H1 (cell line): Measurements from ENCODE around the gene ECSIT. TPM values are rescaled to one million over a fixed set of nuclear protein-coding genes. Genes with fewer than 3 reads are reported as not detected.
A peak's percentile ranks its signal among the peaks of the same experiment; 100 is the strongest.

Experiments
- CTCF ChIA-PET: fragments of 300-600 bp; sonication (Branson Sonifier 250); formaldehyde crosslinking; loops from one replicate; lab custom pipeline; 2021; ENCODE audit not compliant: partially characterized antibody; lab: Charles Lee
- POLR2A ChIA-PET: fragments of 300-600 bp; sonication (Branson Sonifier 250); formaldehyde crosslinking; loops from one replicate; lab custom pipeline; 2021; ENCODE audit warnings: inconsistent platforms; ENCODE audit not compliant: partially characterized antibody; lab: Charles Lee
- DNase-seq, 2 experiments: peaks; one replicate each; pipeline versions ENCODE4 v3.0.0 to v3.0.0-alpha.2; 2010 to 2022; ENCODE audit warnings: low spot score in 2 of 2, low read depth in 1 of 2, mixed read lengths in 1 of 2
- FAIRE-seq: peaks from 2 replicates; lab custom pipeline; 2011; peaks lifted over from hg19 to GRCh38; lab: Jason Lieb, UNC
- H2AFZ ChIP-seq: 2 replicates; pipeline ENCODE4 v1.8.1; 2012; ENCODE audit warnings: low read length, inconsistent platforms
- H2AK5ac ChIP-seq: 2 replicates; pipeline ENCODE4 v1.6.1; 2013; ENCODE audit warnings: low read depth, low read length
- H2BK120ac ChIP-seq: replicated peaks from 2 replicates; pipeline ENCODE3; 2013; ENCODE audit warnings: low read depth, low read length, inconsistent platforms
- H2BK12ac ChIP-seq: 2 replicates; pipeline ENCODE4 v1.6.1; 2013; ENCODE audit warnings: low read depth, low read length
- H2BK15ac ChIP-seq: 2 replicates; pipeline ENCODE4 v1.6.1; 2013; ENCODE audit warnings: low read length
- H2BK20ac ChIP-seq: 2 replicates; pipeline ENCODE4 v1.6.1; 2013; ENCODE audit warnings: low read length
- H2BK5ac ChIP-seq: 2 replicates; pipeline ENCODE4 v1.6.1; 2013; ENCODE audit warnings: low read depth, low read length
- H3K14ac ChIP-seq: 2 replicates; pipeline ENCODE4 v1.6.1; 2013; ENCODE audit warnings: inconsistent platforms; ENCODE audit not compliant: insufficient read length
- H3K18ac ChIP-seq: 2 replicates; pipeline ENCODE4 v1.6.1; 2013; ENCODE audit warnings: low read length; ENCODE audit errors: extremely low read depth
- H3K23ac ChIP-seq: 2 replicates; pipeline ENCODE4 v1.6.1; 2013; ENCODE audit warnings: inconsistent platforms; ENCODE audit not compliant: insufficient read length
- H3K23me2 ChIP-seq: 2 replicates; pipeline ENCODE4 v1.6.1; 2013; ENCODE audit warnings: low read depth, low read length
- H3K27ac ChIP-seq: 2 replicates; pipeline ENCODE4 v1.6.1; 2011; ENCODE audit warnings: low read depth, low read length, inconsistent platforms
- H3K27me3 ChIP-seq, 4 experiments: replicated peaks in 1 of 4; 1 replicate in 1 of 4; 2 replicates in 3 of 4; pipeline versions ENCODE4 v1.6.1 to v1.8.1; 2011 to 2013; ENCODE audit warnings: low read length in 3 of 4, mild to moderate bottlenecking in 3 of 4, inconsistent platforms in 2 of 4, mixed read lengths in 2 of 4, moderate library complexity in 1 of 4; ENCODE audit not compliant: control insufficient read depth in 3 of 4, insufficient read depth in 3 of 4; ENCODE audit errors: extremely low read depth in 1 of 4
- H3K36me3 ChIP-seq, 4 experiments: 2 replicates each; pipeline versions ENCODE4 v1.6.1 to v1.8.1; 2011 to 2013; ENCODE audit warnings: mild to moderate bottlenecking in 4 of 4, low read length in 3 of 4, moderate library complexity in 2 of 4, control low read depth in 1 of 4, inconsistent platforms in 1 of 4; ENCODE audit not compliant: insufficient read depth in 4 of 4, control insufficient read depth in 2 of 4
- H3K4ac ChIP-seq: replicated peaks from 2 replicates; pipeline ENCODE3; 2013; ENCODE audit warnings: low read length, low read depth, mixed read lengths, inconsistent platforms; ENCODE audit not compliant: insufficient read length
- H3K4me1 ChIP-seq, 4 experiments: replicated peaks in 1 of 4; 1 replicate in 1 of 4; 2 replicates in 3 of 4; pipeline versions ENCODE4 v1.6.1 to v1.8.1; 2011 to 2013; ENCODE audit warnings: low read length in 3 of 4, inconsistent platforms in 2 of 4, mixed read lengths in 1 of 4; ENCODE audit not compliant: insufficient read depth in 4 of 4, control insufficient read depth in 3 of 4
- H3K4me2 ChIP-seq, 2 experiments: 2 replicates each; pipeline versions ENCODE4 v1.6.1 to v1.8.1; 2011 to 2013; ENCODE audit warnings: low read depth in 2 of 2, low read length in 2 of 2, control low read depth in 1 of 2, inconsistent platforms in 1 of 2, mild to moderate bottlenecking in 1 of 2; ENCODE audit not compliant: insufficient read depth in 1 of 2
- H3K4me3 ChIP-seq, 4 experiments: fragments of 200-600, 300-600 bp in 1 of 4; sonication (generic), shearing (Covaris generic), sonication (Bioruptor Twin) in 1 of 4; 2 replicates each; pipeline versions ENCODE4 v1.5.1 to v1.8.1; 2011 to 2016; ENCODE audit warnings: low read length in 4 of 4, low read depth in 3 of 4, control low read depth in 2 of 4, inconsistent platforms in 2 of 4, mild to moderate bottlenecking in 2 of 4, mixed read lengths in 1 of 4, moderate library complexity in 1 of 4; ENCODE audit not compliant: insufficient read depth in 2 of 4; ENCODE audit errors: extremely low read depth in 1 of 4
- H3K56ac ChIP-seq: replicated peaks from 2 replicates; pipeline ENCODE3; 2013; ENCODE audit warnings: low read depth, mild to moderate bottlenecking, mixed read lengths, low read length, inconsistent platforms; ENCODE audit not compliant: insufficient read length
- H3K79me1 ChIP-seq: 2 replicates; pipeline ENCODE4 v1.6.1; 2013; ENCODE audit warnings: low read depth, low read length, control low read depth
- H3K79me2 ChIP-seq, 2 experiments: 2 replicates each; pipeline versions ENCODE4 v1.6.1 to v1.8.1; 2012 to 2013; ENCODE audit warnings: low read length in 2 of 2, mild to moderate bottlenecking in 2 of 2, inconsistent platforms in 1 of 2; ENCODE audit not compliant: insufficient read depth in 2 of 2, control insufficient read depth in 1 of 2
- H3K9ac ChIP-seq, 4 experiments: replicated peaks in 1 of 4; 1 replicate in 1 of 4; 2 replicates in 3 of 4; pipeline versions ENCODE4 v1.6.1 to v1.8.1; 2011 to 2013; ENCODE audit warnings: low read depth in 3 of 4, low read length in 3 of 4, control low read depth in 2 of 4, mild to moderate bottlenecking in 2 of 4, moderate library complexity in 2 of 4, inconsistent platforms in 1 of 4; ENCODE audit errors: extremely low read depth in 1 of 4
- H3K9me3 ChIP-seq, 2 experiments: 2 replicates each; pipeline versions ENCODE4 v1.6.1 to v1.8.1; 2012 to 2013; ENCODE audit warnings: mild to moderate bottlenecking in 2 of 2, moderate library complexity in 2 of 2, control low read depth in 1 of 2, inconsistent platforms in 1 of 2, low read depth in 1 of 2, low read length in 1 of 2, mixed read lengths in 1 of 2; ENCODE audit not compliant: insufficient read depth in 2 of 2
- H4K20me1 ChIP-seq, 2 experiments: replicated peaks in 1 of 2; 2 replicates each; pipeline versions ENCODE3 to v1.8.1; 2011 to 2013; ENCODE audit warnings: inconsistent platforms in 2 of 2, low read length in 2 of 2, mild to moderate bottlenecking in 1 of 2; ENCODE audit not compliant: insufficient read depth in 2 of 2, control insufficient read depth in 1 of 2
- H4K5ac ChIP-seq: 2 replicates; pipeline ENCODE4 v1.6.1; 2013; ENCODE audit warnings: low read length, low read depth, mixed read lengths, inconsistent platforms; ENCODE audit not compliant: insufficient read length
- H4K8ac ChIP-seq: 2 replicates; pipeline ENCODE4 v1.8.0; 2013; ENCODE audit warnings: mild to moderate bottlenecking, moderate library complexity, low read length, inconsistent platforms; ENCODE audit not compliant: insufficient read depth; ENCODE audit errors: extremely low read depth
- H4K91ac ChIP-seq: replicated peaks from 2 replicates; pipeline ENCODE3; 2013; ENCODE audit warnings: low read length, mixed read lengths, inconsistent platforms; ENCODE audit not compliant: insufficient read length
- ASH2L ChIP-seq: fragments of 200-600, 300-600 bp; sonication (generic); IDR thresholded peaks from one replicate; pipeline ENCODE4 v1.7.1; 2017; ENCODE audit warnings: low read length
- BCL11A ChIP-seq, 2 experiments: IDR thresholded peaks; one replicate each; pipeline ENCODE4 v1.6.1; 2011; ENCODE audit warnings: low read depth in 2 of 2, low read length in 2 of 2, mild to moderate bottlenecking in 2 of 2
- E2F6 ChIP-seq: IDR thresholded peaks from 2 replicates; pipeline ENCODE4 v1.6.1; 2012; ENCODE audit warnings: inconsistent platforms
- FOSL1 ChIP-seq: IDR thresholded peaks from 2 replicates; pipeline ENCODE4 v1.6.1; 2011; ENCODE audit warnings: mild to moderate bottlenecking, low read depth, low read length, moderate library complexity; ENCODE audit not compliant: insufficient read depth
- GTF2F1 ChIP-seq: IDR thresholded peaks from 2 replicates; pipeline ENCODE4 v1.6.1; 2012; ENCODE audit warnings: low read depth, low read length, improper control_type of control experiment, borderline replicate concordance
- HDAC2 ChIP-seq, 2 experiments: fragments of 300-600 bp in 1 of 2; sonication (generic) in 1 of 2; IDR thresholded peaks; 2 replicates each; pipeline ENCODE4 v1.6.1; 2011 to 2012; ENCODE audit warnings: low read depth in 2 of 2, low read length in 2 of 2, mild to moderate bottlenecking in 2 of 2, moderate library complexity in 2 of 2, borderline replicate concordance in 1 of 2, inconsistent platforms in 1 of 2
- RAD21 ChIP-seq, 2 experiments: IDR thresholded peaks in 1 of 2; conservative IDR thresholded peaks in 1 of 2; 2 replicates each; pipeline ENCODE4 v1.6.1; 2011; ENCODE audit warnings: low read depth in 2 of 2, low read length in 2 of 2, improper control_type of control experiment in 1 of 2, inconsistent platforms in 1 of 2, mild to moderate bottlenecking in 1 of 2, moderate library complexity in 1 of 2
- SRF ChIP-seq: IDR thresholded peaks from 2 replicates; pipeline ENCODE4 v1.6.1; 2011; ENCODE audit warnings: mild to moderate bottlenecking, low read depth, low read length, moderate library complexity
- TEAD4 ChIP-seq: IDR thresholded peaks from 2 replicates; pipeline ENCODE4 v1.6.1; 2012; ENCODE audit warnings: low read depth, low read length, inconsistent platforms, mixed read lengths
- WGBS, 2 experiments: shearing (Covaris generic) in 1 of 2; methylation state at CpG; one replicate each; pipeline versions ENCODE4 v1.1.6 to v1.1.7; 2013 to 2015; ENCODE audit warnings: low lambda C conversion rate in 2 of 2, mixed read lengths in 2 of 2, inconsistent platforms in 1 of 2, low coverage in 1 of 2, missing lambda C conversion rate in 1 of 2; ENCODE audit not compliant: insufficient replicate concordance in 2 of 2, insufficient coverage in 1 of 2, insufficient read length in 1 of 2; ENCODE audit errors: extremely low coverage in 1 of 2, missing lambda C conversion rate in 1 of 2; 5-methylcytosine and 5-hydroxymethylcytosine counted together
- polyA plus RNA-seq, 7 experiments: library from polyadenylated mRNA; depleted of rRNA in 3 of 7; stranded (reverse) in 5 of 7; unstranded in 2 of 7; fragments of >200 nt in 5 of 7; fragments of 200-250 nt in 2 of 7; gene quantifications; 1 replicate in 5 of 7; 2 replicates in 1 of 7; 4 replicates in 1 of 7; pipeline versions ENCODE4 v1.2.1 to v1.2.3, GENCODE V29; 2011 to 2013; ENCODE audit warnings: missing spikeins in 2 of 7, mixed read lengths in 2 of 7
- total RNA-seq: library from RNA; stranded (reverse); fragmentation: NEBNext Ultra II Directional; extraction: Animal tissue kit (Norgen Biotek cat#: 25700); gene quantifications from 2 replicates; pipeline ENCODE4 v1.2.1, GENCODE V29; 2021

ECSIT gene
- total and polyA plus RNA-seq, 2 of the 8 experiments (the other 6 are each of a cell fraction or from before 2014, with no cell fraction given): 55.7 to 74.1 TPM

GRCh38 chr19:11464333-11465265, 64.3 kb downstream of the ECSIT start:
- Histone ChIP-seq H3K27me3 (no peaks in the 10 kb centered on the region), H3K14ac (peak overlapping the region; percentile 93), H2BK20ac (peak overlapping the region; percentile 16), H3K79me2 (no peaks in the 10 kb centered on the region), H3K9me3 (no peaks in the 10 kb centered on the region), H3K36me3 (no peaks in the 10 kb centered on the region), H4K5ac (peak overlapping the region; percentile 80), H3K9ac (peak overlapping the region in 1 of 4 experiments; percentile 67; a peak in 2 of 7 replicates), H3K27ac (peak overlapping the region; percentile 22), H2AFZ (no peak overlapping the region), H3K79me1 (peaks cover 4% of the 10 kb centered on the region; the same call in 1 of the 2 replicates), H4K20me1 (peaks cover 0 to 9% of the 10 kb centered on the region in 2 experiments), H3K56ac (peak overlapping the region; percentile 100), H4K91ac (peak overlapping the region; percentile 99), H3K23me2 (peaks cover 9% of the 10 kb centered on the region; the same call in 1 of the 2 replicates), H2BK15ac (peak overlapping the region; percentile 21), H3K4ac (peak overlapping the region; percentile 100), H2AK5ac (peak overlapping the region; percentile 95), H2BK120ac (peak overlapping the region; percentile 92), H3K4me3 (0 out of 8 replicates have a peak overlapping the region, but pooled peaks of 1 of the 4 experiments have one; percentile 34), H4K8ac (peak overlapping the region; percentile 51; the same call in 1 of the 2 replicates), H3K23ac (no peak overlapping the region), H2BK12ac (peak overlapping the region; percentile 97), H3K4me1 (peaks cover 4 to 15% (median 10%) of the 10 kb centered on the region in 4 experiments; a peak in 6 of 7 replicates), H2BK5ac (peak overlapping the region; percentile 67; the same call in 1 of the 2 replicates), H3K4me2 (peak overlapping the region; percentile 50 to 52; a peak in 2 of 4 replicates), H3K18ac (no peak overlapping the region; the same call in 1 of the 2 replicates)
- FAIRE-seq (peak; percentile 81), DNase-seq (no peak)
- CTCF ChIA-PET: interaction anchor here (0.7 kb wide), 1 partner anchor 31 kb away, joined by 3 read pairs; no protein-coding TSS in a partner anchor
- WGBS, 2 experiments: 93 to 100% methylated on average over 3 to 9 of the region's 11 CpGs
- POLR2A ChIA-PET: interaction anchor here (0.9 to 1.0 kb wide), 3 partner anchors 15 to 19 kb away, joined by 3 to 5 read pairs (median 3); no protein-coding TSS in a partner anchor
- TF ChIP-seq HDAC2 (IDR thresholded peaks at IDR 0.05; ENCODE audit: borderline replicate concordance in 1 of 2, low read depth in 2 of 2, low read length in 2 of 2): no peak
- no peak for TF ChIP-seq SRF
- TF ChIP-seq BCL11A (IDR thresholded peaks at IDR 0.05; ENCODE audit: low read depth in 2 of 2, low read length in 2 of 2): no peak
- TF ChIP-seq TEAD4: no peak
- no peak for TF ChIP-seq E2F6
- no peak for TF ChIP-seq FOSL1
- TF ChIP-seq ASH2L: no peak
- no peak for TF ChIP-seq RAD21 (IDR thresholded peaks at IDR 0.05 in 1 of 2, conservative IDR thresholded peaks at IDR 0.05 in 1 of 2; ENCODE audit: low read depth in 2 of 2, low read length in 2 of 2)
- TF ChIP-seq GTF2F1: no peak
